Measurements from ENCODE around the gene PLXDC2.

The PLXDC2 gene

GRCh38 chr10:19915125-19915524 lies 98.9 kb downstream of the PLXDC2 start:
- DNase-seq (ENCODE audit: low read depth) = no peak
- TF ChIP-seq, protein P1, sequence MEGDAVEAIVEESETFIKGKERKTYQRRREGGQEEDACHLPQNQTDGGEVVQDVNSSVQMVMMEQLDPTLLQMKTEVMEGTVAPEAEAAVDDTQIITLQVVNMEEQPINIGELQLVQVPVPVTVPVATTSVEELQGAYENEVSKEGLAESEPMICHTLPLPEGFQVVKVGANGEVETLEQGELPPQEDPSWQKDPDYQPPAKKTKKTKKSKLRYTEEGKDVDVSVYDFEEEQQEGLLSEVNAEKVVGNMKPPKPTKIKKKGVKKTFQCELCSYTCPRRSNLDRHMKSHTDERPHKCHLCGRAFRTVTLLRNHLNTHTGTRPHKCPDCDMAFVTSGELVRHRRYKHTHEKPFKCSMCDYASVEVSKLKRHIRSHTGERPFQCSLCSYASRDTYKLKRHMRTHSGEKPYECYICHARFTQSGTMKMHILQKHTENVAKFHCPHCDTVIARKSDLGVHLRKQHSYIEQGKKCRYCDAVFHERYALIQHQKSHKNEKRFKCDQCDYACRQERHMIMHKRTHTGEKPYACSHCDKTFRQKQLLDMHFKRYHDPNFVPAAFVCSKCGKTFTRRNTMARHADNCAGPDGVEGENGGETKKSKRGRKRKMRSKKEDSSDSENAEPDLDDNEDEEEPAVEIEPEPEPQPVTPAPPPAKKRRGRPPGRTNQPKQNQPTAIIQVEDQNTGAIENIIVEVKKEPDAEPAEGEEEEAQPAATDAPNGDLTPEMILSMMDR (IDR thresholded peaks at IDR 0.05; ENCODE audit: control insufficient read depth, extremely low read depth, insufficient read depth) = no peak
- no peak overlapping the region for H3K4me3 ChIP-seq (ENCODE audit: low read depth, low read length)

- TF ChIP-seq, protein P1 (IDR thresholded peaks at IDR 0.05; ENCODE audit: control insufficient read depth, extremely low read depth, insufficient read depth) = no peak
- no peak overlapping the region for H3K4me3 ChIP-seq (ENCODE audit: low read depth, low read length)
- DNase-seq (ENCODE audit: low read depth) = no peak
Measured at GRCh38 chr10:19915816-19916215, 99.6 kb downstream of the PLXDC2 start.

GRCh38 chr10:19917751-19918478 lies 101.7 kb downstream of the PLXDC2 start:
- TF ChIP-seq, protein P1 (IDR thresholded peaks at IDR 0.05; ENCODE audit: control insufficient read depth, extremely low read depth, insufficient read depth) = no peak
- H3K4me3 ChIP-seq (ENCODE audit: low read depth, low read length) = no peak overlapping the region
- no peak for DNase-seq (ENCODE audit: low read depth)

DNA sequence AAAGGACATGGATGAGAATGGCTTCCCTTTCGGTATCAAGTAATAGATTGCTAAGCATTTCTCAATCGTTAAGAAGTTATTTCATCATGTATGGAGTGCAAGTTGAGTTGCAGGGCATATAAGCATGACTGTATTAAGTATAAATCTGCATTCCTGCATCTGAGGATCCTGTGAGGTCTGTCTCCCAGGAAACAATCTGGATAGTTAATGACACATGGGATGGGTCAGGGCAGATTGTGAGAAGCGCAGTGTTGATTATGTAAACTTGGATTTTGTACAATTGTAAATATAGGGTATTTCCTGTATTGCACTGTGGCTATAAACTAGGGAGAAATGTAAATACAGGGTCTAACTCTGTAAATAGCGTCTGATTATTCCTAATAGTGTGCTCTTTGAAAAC lies 102.6 kb downstream of the PLXDC2 start:
- no peak overlapping the region for H3K4me3 ChIP-seq (ENCODE audit: low read depth, low read length)
- DNase-seq (ENCODE audit: low read depth) = peak; percentile 14
- TF ChIP-seq, protein P1 (IDR thresholded peaks at IDR 0.05; ENCODE audit: control insufficient read depth, extremely low read depth, insufficient read depth) = no peak

DNA sequence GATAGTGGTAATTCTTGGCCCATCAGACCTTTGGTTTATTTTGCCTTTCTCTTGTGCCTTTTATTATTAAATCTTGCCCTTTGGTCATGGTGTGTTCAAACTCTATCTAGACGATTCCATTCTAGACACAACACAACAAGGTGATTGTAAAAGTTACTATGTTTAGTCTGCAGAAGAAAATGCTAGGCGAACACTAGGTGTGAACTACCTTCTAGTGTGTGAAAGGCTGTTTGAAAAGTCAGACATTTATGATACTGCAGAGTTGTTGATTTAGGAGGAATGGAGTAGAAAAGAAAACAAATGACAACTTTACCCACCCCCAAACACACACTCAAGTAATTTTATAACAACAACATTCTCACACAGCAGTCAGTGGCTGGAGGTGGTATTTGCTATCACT lies 103.4 kb downstream of the PLXDC2 start:
- H3K4me3 ChIP-seq (ENCODE audit: low read depth, low read length) = no peak overlapping the region
- TF ChIP-seq, protein P1 (IDR thresholded peaks at IDR 0.05; ENCODE audit: control insufficient read depth, extremely low read depth, insufficient read depth) = no peak
- no peak for DNase-seq (ENCODE audit: low read depth)

- TF ChIP-seq, protein P1 (IDR thresholded peaks at IDR 0.05; ENCODE audit: control insufficient read depth, extremely low read depth, insufficient read depth) = no peak
- H3K4me3 ChIP-seq (ENCODE audit: low read depth, low read length) = no peak overlapping the region
- no peak for DNase-seq (ENCODE audit: low read depth)
Measured at GRCh38 chr10:19920075-19920726, 104.0 kb downstream of the PLXDC2 start.
